PC-9 (cell line): Measurements from ENCODE around the gene HILPDA.

ENCODE experiments used
- EZH2 ChIP-seq: fragments of 200-600 bp; sonication (generic); IDR thresholded peaks from 2 replicates; pipeline ENCODE4 v1.8.0; 2017; ENCODE audit warnings: antibody characterized with exemption, low read depth
- TF ChIP-seq, protein P1 (sequence below): fragments of 200-600 bp; sonication (generic); conservative IDR thresholded peaks from 2 replicates; pipeline ENCODE4 v1.6.1; 2017; ENCODE audit warnings: mixed run types, antibody characterized with exemption, mild to moderate bottlenecking, moderate library complexity

DNA sequence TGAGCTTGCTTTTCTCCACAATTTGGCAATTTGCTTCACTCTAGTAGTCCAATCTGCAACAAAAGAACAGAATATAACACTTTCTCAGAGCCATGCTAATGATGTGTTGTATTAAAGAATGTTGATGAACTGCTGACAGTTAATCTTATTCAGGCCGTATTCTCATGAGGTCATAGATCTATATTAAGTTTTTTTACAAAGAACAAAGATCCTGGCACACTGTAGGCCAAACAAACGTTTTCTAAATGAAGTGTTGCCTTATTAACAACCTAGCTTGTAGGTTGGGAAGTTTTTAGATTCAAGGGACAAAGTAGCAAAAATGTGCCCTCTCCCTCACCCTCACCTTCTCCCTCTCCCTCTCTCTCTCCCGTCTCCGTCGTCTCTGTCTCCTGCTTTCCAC, 6.8 kb downstream of the HILPDA start:
- TF ChIP-seq, protein P1, sequence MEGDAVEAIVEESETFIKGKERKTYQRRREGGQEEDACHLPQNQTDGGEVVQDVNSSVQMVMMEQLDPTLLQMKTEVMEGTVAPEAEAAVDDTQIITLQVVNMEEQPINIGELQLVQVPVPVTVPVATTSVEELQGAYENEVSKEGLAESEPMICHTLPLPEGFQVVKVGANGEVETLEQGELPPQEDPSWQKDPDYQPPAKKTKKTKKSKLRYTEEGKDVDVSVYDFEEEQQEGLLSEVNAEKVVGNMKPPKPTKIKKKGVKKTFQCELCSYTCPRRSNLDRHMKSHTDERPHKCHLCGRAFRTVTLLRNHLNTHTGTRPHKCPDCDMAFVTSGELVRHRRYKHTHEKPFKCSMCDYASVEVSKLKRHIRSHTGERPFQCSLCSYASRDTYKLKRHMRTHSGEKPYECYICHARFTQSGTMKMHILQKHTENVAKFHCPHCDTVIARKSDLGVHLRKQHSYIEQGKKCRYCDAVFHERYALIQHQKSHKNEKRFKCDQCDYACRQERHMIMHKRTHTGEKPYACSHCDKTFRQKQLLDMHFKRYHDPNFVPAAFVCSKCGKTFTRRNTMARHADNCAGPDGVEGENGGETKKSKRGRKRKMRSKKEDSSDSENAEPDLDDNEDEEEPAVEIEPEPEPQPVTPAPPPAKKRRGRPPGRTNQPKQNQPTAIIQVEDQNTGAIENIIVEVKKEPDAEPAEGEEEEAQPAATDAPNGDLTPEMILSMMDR, result no peak
- TF ChIP-seq EZH2, result no peak
